WTC11 (cell line): ENCODE data around the gene AKAP8. TPM values are rescaled to one million over a fixed set of nuclear protein-coding genes. Genes with fewer than 3 reads are reported as not detected.

Experiments
- ATAC-seq: fragments of 200-7000 bp; cut with Tn5 transposase; 2 replicates; pipeline ENCODE4 v1.10.0; 2021; ENCODE audit warnings: mild to moderate bottlenecking, moderate library complexity
- CTCF ChIA-PET: fragments of 300-600 bp; sonication (Branson Sonifier 250); formaldehyde crosslinking; loops from one replicate; lab custom pipeline; 2021; ENCODE audit warnings: antibody characterized with exemption; lab: Charles Lee
- POLR2A ChIA-PET: fragments of 350-600 bp; sonication (Branson Sonifier 250); formaldehyde crosslinking; loops from one replicate; lab custom pipeline; 2021; ENCODE audit warnings: antibody characterized with exemption; lab: Charles Lee
- DNase-seq: peaks from one replicate; pipeline ENCODE4 v3.0.0; 2021; ENCODE audit warnings: low spot score
- H3K27ac Mint-ChIP-seq: 2 replicates; pipeline ENCODE4 v1.8.0; 2021; ENCODE audit warnings: mixed read lengths
- H3K27me3 Mint-ChIP-seq: 2 replicates; pipeline ENCODE4 v1.8.0; 2021; ENCODE audit warnings: low read depth, mild to moderate bottlenecking, moderate library complexity, mixed read lengths
- H3K36me3 Mint-ChIP-seq: 2 replicates; pipeline ENCODE4 v1.8.0; 2021; ENCODE audit warnings: mixed read lengths
- H3K4me1 Mint-ChIP-seq: 2 replicates; pipeline ENCODE4 v1.8.0; 2022; ENCODE audit warnings: mixed read lengths
- H3K4me3 Mint-ChIP-seq: 2 replicates; pipeline ENCODE4 v1.8.0; 2021; ENCODE audit warnings: mild to moderate bottlenecking, moderate library complexity, mixed read lengths
- H3K9me3 Mint-ChIP-seq: 2 replicates; pipeline ENCODE4 v1.8.0; 2021; ENCODE audit warnings: mixed read lengths
- ATF1 ChIP-seq: sonication (generic); formaldehyde crosslinking; IDR thresholded peaks from 2 replicates; pipeline ENCODE4 v1.8.1; 2023; ENCODE audit warnings: mild to moderate bottlenecking, moderate library complexity, missing genetic modification reagents
- CREB1 ChIP-seq: sonication (generic); formaldehyde crosslinking; IDR thresholded peaks from 2 replicates; pipeline ENCODE4 v1.8.0; 2023; ENCODE audit warnings: mild to moderate bottlenecking, missing genetic modification reagents
- ETV6 ChIP-seq: sonication (generic); formaldehyde crosslinking; IDR thresholded peaks from 2 replicates; pipeline ENCODE4 v1.8.1; 2022; ENCODE audit warnings: mild to moderate bottlenecking, missing genetic modification reagents
- FOXK1 ChIP-seq: sonication (generic); formaldehyde crosslinking; IDR thresholded peaks from 2 replicates; pipeline ENCODE4 v1.8.0; 2022; ENCODE audit warnings: mild to moderate bottlenecking, moderate library complexity, missing genetic modification reagents
- GRHL2 ChIP-seq: fragments of 250-450 bp; sonication (Bioruptor Pico); IDR thresholded peaks from 2 replicates; pipeline ENCODE4 v1.8.0; 2022; ENCODE audit warnings: mild to moderate bottlenecking, moderate library complexity; ENCODE audit not compliant: insufficient replicate concordance, severe bottlenecking
- IRF1 ChIP-seq: sonication (generic); formaldehyde crosslinking; IDR thresholded peaks from 2 replicates; pipeline ENCODE4 v1.8.0; 2023; ENCODE audit warnings: missing genetic modification reagents
- IRF2 ChIP-seq: sonication (generic); formaldehyde crosslinking; IDR thresholded peaks from 2 replicates; pipeline ENCODE4 v1.8.0; 2022; ENCODE audit warnings: low read depth, missing genetic modification reagents, borderline replicate concordance
- JAZF1 ChIP-seq: fragments of 250-450 bp; sonication (Bioruptor Pico); IDR thresholded peaks from 2 replicates; pipeline ENCODE4 v1.9.0; 2021; ENCODE audit warnings: moderate library complexity, mild to moderate bottlenecking, inconsistent platforms
- KAT7 ChIP-seq: sonication (generic); formaldehyde crosslinking; IDR thresholded peaks from 2 replicates; pipeline ENCODE4 v1.8.1; 2023; ENCODE audit warnings: missing genetic modification reagents, mild to moderate bottlenecking, borderline replicate concordance
- NFYB ChIP-seq: sonication (generic); formaldehyde crosslinking; conservative IDR thresholded peaks from 2 replicates; pipeline ENCODE4 v1.8.0; 2022; ENCODE audit warnings: low read depth, missing genetic modification reagents
- OVOL2 ChIP-seq: fragments of 250-450 bp; sonication (Bioruptor Pico); IDR thresholded peaks from 2 replicates; pipeline ENCODE4 v1.9.0; 2021; ENCODE audit warnings: mild to moderate bottlenecking, borderline replicate concordance
- TEAD1 ChIP-seq: sonication (generic); formaldehyde crosslinking; IDR thresholded peaks from 2 replicates; pipeline ENCODE4 v1.8.0; 2022; ENCODE audit warnings: mild to moderate bottlenecking, missing genetic modification reagents
- ZMAT4 ChIP-seq: fragments of 250-450 bp; sonication (Bioruptor Pico); IDR thresholded peaks from 2 replicates; pipeline ENCODE4 v1.9.0; 2021; ENCODE audit warnings: mild to moderate bottlenecking
- ZNF138 ChIP-seq: sonication (generic); formaldehyde crosslinking; conservative IDR thresholded peaks from 2 replicates; pipeline ENCODE4 v1.8.1; 2022; ENCODE audit warnings: mild to moderate bottlenecking, moderate library complexity, missing genetic modification reagents
- ZNF263 ChIP-seq: sonication (generic); formaldehyde crosslinking; IDR thresholded peaks from 2 replicates; pipeline ENCODE4 v1.8.1; 2022; ENCODE audit warnings: low read depth, mild to moderate bottlenecking, moderate library complexity, missing genetic modification reagents
- total RNA-seq: library from RNA; stranded (reverse); gene quantifications from 3 replicates; pipeline ENCODE4 v1.2.3, GENCODE V29; 2021
- TF ChIP-seq, protein P1 (sequence below): sonication (generic); formaldehyde crosslinking; conservative IDR thresholded peaks from 2 replicates; pipeline ENCODE4 v1.8.1; 2022; ENCODE audit warnings: mild to moderate bottlenecking, missing genetic modification reagents
- TF ChIP-seq, protein P2 (sequence below): fragments of 250-450 bp; sonication (Bioruptor Pico); conservative IDR thresholded peaks from 2 replicates; pipeline ENCODE4 v1.9.0; 2021; ENCODE audit warnings: mild to moderate bottlenecking
- TF ChIP-seq, protein P3 (sequence below): fragments of 200-600 bp; IDR thresholded peaks from 2 replicates; pipeline ENCODE4 v1.8.0; 2022; ENCODE audit warnings: antibody characterized with exemption

Gene AKAP8
- total RNA-seq, 1 experiment from 2014 or later = 65.9 TPM

- TF ChIP-seq, protein P1, sequence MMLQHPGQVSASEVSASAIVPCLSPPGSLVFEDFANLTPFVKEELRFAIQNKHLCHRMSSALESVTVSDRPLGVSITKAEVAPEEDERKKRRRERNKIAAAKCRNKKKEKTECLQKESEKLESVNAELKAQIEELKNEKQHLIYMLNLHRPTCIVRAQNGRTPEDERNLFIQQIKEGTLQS (CRISPR knock-in tag) = no peak
- TF ChIP-seq KAT7 (CRISPR knock-in tag) = no peak
- TF ChIP-seq TEAD1 (CRISPR knock-in tag) = no peak
These were observed 42.9 kb upstream of the AKAP8 start (continued) for GRCh38 chr19:15422296-15423075.

GRCh38 chr19:15421721-15422260 is 42.2 kb upstream of the AKAP8 start:
- Mint-ChIP-seq H3K4me3 (no peak overlapping the region), H3K27me3 (no peaks in the 10 kb centered on the region), H3K36me3 (peaks cover 32% of the 10 kb centered on the region), H3K4me1 (peaks cover 14% of the 10 kb centered on the region), H3K27ac (no peak overlapping the region), H3K9me3 (no peaks in the 10 kb centered on the region)
- TF ChIP-seq ZMAT4 (CRISPR knock-in tag) (no peak), OVOL2 (CRISPR knock-in tag) (no peak), CREB1 (no peak), ETV6 (CRISPR knock-in tag) (no peak)
- TF ChIP-seq, protein P2, sequence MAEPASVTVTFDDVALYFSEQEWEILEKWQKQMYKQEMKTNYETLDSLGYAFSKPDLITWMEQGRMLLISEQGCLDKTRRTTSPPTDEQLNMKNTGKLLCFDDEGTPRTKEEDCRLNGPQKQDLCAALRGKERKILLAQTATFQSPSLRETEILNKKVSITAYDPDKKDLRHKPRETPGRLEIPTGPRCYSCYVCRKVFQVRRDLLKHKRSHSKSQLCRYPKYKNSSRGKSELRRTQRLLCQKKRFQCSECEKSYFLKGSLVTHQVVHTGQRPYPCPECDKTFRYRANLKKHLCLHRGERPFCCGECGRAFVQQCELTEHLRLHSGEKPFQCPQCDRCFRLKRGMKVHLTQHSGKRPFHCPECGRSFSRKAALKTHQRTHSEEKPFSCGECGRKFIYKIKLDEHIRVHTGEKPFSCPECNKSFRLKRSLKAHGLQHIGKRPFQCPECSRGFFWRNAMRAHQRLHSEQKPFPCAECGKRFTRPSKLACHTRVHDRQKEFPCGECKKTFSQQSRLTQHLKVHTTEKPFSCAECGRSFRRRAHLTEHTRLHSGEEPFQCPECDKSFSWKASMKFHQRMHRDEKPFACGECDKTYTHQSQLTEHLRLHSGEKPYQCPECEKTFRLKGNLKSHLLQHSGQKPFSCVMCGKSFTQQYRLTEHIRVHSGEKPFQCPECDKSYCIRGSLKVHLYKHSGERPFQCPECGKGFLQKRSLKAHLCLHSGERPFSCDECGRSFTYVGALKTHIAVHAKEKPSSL = no peak
- DNase-seq (no peak), ATAC-seq (no peak)
- ChIA-PET POLR2A (interaction anchor here (0.6 kb wide), 1 partner anchor 993 kb away, joined by 8 read pairs; no protein-coding TSS in a partner anchor), CTCF (interaction anchor here (0.9 to 5.8 kb wide), 4 partner anchors 31 to 330 kb away, joined by 3 to 128 read pairs (median 4); no protein-coding TSS in a partner anchor)

DNA sequence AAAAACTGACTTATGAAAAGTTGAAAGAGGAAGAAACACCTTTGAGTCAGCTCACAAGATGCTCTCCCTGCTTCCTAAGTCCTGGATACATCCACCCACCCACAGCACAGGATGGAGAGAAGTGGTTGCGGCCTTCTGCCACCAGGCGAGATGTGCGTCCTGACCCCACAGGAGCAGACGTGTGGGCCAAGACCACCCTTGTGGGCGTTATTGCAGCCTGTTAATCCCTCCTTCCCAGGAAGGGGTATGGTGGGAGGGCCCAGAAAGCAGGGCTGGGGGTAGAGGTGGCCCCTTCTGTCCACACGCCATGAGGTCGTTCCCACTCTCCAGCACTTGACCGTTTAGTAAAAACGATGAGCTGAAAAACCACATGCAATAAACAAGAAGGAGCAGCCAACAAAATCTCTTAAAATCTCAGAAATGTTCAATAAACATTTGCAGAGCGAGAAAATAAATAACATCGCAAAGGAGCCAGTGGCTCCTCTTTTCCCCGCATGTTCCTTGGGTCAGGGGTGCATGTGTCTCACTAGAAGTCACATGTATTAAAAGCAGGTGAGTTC is 41.6 kb upstream of the AKAP8 start:
- Mint-ChIP-seq H3K9me3 (0 out of 2 replicates have a peak, but pooled peaks cover 2% of the 10 kb centered on the region), H3K27me3 (no peaks in the 10 kb centered on the region), H3K4me3 (no peak overlapping the region), H3K27ac (no peak overlapping the region), H3K4me1 (peaks cover 14% of the 10 kb centered on the region), H3K36me3 (peaks cover 33% of the 10 kb centered on the region)
- no peak for DNase-seq
- ATAC-seq = no peak
- TF ChIP-seq IRF1 (no peak), NFYB (CRISPR knock-in tag) (no peak)
- ChIA-PET CTCF (interaction anchor here (0.9 to 5.8 kb wide), 4 partner anchors 130 to 330 kb away, joined by 3 to 128 read pairs (median 20); no protein-coding TSS in a partner anchor), POLR2A (interaction anchor here (0.6 kb wide), 1 partner anchor 992 kb away, joined by 8 read pairs; no protein-coding TSS in a partner anchor)

GRCh38 chr19:15419413-15420025 is 39.9 kb upstream of the AKAP8 start:
- ATAC-seq (no peak), DNase-seq (no peak)
- H3K4me3 Mint-ChIP-seq = peak overlapping the region; percentile 95
- TF ChIP-seq IRF2 (CRISPR knock-in tag) (no peak), ATF1 (CRISPR knock-in tag) (no peak), JAZF1 (no peak), GRHL2 (no peak), ETV6 (CRISPR knock-in tag) (no peak), ZNF263 (CRISPR knock-in tag) (no peak), FOXK1 (CRISPR knock-in tag) (no peak), ZNF138 (CRISPR knock-in tag) (no peak)
- TF ChIP-seq, protein P3, sequence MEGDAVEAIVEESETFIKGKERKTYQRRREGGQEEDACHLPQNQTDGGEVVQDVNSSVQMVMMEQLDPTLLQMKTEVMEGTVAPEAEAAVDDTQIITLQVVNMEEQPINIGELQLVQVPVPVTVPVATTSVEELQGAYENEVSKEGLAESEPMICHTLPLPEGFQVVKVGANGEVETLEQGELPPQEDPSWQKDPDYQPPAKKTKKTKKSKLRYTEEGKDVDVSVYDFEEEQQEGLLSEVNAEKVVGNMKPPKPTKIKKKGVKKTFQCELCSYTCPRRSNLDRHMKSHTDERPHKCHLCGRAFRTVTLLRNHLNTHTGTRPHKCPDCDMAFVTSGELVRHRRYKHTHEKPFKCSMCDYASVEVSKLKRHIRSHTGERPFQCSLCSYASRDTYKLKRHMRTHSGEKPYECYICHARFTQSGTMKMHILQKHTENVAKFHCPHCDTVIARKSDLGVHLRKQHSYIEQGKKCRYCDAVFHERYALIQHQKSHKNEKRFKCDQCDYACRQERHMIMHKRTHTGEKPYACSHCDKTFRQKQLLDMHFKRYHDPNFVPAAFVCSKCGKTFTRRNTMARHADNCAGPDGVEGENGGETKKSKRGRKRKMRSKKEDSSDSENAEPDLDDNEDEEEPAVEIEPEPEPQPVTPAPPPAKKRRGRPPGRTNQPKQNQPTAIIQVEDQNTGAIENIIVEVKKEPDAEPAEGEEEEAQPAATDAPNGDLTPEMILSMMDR = no peak
- H3K27ac Mint-ChIP-seq = no peak overlapping the region
- no peaks in the 10 kb centered on the region for H3K27me3 Mint-ChIP-seq
- H3K36me3 Mint-ChIP-seq = peaks cover 35% of the 10 kb centered on the region
- H3K9me3 Mint-ChIP-seq = 0 out of 2 replicates have a peak, but pooled peaks cover 5% of the 10 kb centered on the region
- ChIA-PET POLR2A (interaction anchor here (0.6 to 2.6 kb wide), 18 partner anchors 11 to 766 kb away, joined by 3 to 31 read pairs (median 4); partner anchors contain the start of genes AKAP8, FAM32A and SYDE1), CTCF (interaction anchor here (0.6 to 5.8 kb wide), 44 partner anchors 10 to 1242 kb away, joined by 3 to 128 read pairs (median 6); partner anchors contain the start of genes AKAP8, FAM32A, PGLYRP2 and RAB8A)
- peaks cover 14% of the 10 kb centered on the region for H3K4me1 Mint-ChIP-seq
